GM19238 (cell line): ENCODE data around the gene CPZ.
"Not testable (repeated sequence)": the region's sequence is repeated elsewhere in the genome, so short reads cannot be mapped to it uniquely, and the experiment has no call there.

Experiments
- DNase-seq: peaks from one replicate; pipeline ENCODE4 v3.0.0; 2011; ENCODE audit warnings: low spot score; ENCODE audit not compliant: insufficient read length

Gene CPZ

DNA sequence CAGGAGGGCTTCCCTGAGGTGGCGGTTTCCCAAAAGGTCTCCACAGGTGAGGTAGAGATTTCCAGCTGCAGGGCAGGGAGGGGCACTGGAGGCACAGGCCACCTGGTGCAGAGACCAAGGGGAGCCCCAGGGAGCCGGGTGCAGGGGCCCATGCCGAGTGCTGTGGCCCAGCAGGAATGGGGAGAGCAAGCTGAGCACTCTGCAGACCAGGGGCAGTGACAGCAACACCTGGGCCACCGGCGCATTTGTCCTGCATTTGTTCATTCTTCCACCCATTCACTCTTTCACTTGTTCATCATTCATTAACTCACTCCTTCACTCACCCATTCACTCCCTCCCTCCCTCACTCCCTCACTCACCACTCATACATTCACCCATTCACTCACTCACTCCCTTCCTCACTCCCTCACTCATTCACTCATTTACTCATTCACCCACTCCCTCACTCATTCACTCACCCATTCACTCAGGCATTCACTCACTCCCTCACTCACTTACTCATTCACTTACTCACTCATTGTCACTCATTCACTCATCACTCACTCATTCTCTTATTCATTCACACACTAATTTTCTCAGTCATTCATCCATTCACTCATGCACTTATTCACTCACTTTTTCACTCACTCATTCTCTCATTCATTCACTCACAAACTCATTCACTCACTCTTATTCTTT is 16.3 kb downstream of the CPZ start:
- no peak for DNase-seq

DNA sequence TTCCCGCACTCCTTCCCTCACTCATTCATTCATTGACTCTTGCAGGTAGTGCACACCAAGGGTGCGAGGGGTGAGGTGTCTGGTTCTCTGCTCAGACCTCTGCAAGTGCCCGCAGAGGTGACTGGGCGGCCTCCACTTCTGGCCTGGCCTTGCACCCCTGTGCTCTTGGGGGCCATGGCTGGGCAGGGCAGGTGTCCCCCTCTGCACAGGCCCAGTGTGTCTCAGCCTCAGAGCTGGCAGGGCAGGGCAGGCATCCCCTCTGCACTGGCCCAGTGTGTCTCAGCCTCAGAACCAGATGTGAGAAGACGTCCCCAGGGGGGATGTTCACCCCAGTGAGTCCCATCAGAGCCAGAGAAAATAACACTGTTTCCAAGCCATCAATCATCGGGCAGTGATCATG is 16.8 kb downstream of the CPZ start:
- DNase-seq, result no peak

DNA sequence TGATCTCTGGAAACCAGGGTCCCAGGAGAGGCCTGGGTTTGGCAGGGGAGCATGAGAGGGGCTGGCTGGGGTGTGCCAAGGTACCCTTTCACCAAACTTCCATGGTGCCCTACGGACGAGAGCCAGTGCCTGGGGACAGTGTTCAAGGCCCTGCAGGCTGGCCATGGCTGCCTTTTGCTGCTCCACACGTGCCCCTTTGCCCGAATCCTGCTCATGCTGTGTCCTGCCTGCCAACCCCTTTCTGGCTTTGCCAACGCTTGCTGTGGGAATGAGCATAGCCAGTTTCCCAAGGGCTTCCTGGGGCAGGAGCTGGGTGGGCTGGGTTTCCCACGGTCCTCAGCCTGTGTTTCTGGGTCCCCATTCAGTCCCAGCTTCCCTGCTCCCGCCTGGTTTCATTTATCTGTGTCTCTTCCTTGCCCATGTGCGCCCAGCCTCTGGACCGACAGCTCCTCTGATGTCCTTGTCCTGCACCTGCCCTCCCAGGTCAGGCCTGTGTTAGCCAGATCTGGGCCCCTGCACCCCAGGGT is 17.3 kb downstream of the CPZ start:
- no peak for DNase-seq

GRCh38 chr4:8610858-8611616 is 18.5 kb downstream of the CPZ start:
- no peak for DNase-seq

GRCh38 chr4:8612646-8613045 is 20.1 kb downstream of the CPZ start:
- no peak for DNase-seq

GRCh38 chr4:8613421-8614364 is 21.1 kb downstream of the CPZ start:
- no peak for DNase-seq

DNA sequence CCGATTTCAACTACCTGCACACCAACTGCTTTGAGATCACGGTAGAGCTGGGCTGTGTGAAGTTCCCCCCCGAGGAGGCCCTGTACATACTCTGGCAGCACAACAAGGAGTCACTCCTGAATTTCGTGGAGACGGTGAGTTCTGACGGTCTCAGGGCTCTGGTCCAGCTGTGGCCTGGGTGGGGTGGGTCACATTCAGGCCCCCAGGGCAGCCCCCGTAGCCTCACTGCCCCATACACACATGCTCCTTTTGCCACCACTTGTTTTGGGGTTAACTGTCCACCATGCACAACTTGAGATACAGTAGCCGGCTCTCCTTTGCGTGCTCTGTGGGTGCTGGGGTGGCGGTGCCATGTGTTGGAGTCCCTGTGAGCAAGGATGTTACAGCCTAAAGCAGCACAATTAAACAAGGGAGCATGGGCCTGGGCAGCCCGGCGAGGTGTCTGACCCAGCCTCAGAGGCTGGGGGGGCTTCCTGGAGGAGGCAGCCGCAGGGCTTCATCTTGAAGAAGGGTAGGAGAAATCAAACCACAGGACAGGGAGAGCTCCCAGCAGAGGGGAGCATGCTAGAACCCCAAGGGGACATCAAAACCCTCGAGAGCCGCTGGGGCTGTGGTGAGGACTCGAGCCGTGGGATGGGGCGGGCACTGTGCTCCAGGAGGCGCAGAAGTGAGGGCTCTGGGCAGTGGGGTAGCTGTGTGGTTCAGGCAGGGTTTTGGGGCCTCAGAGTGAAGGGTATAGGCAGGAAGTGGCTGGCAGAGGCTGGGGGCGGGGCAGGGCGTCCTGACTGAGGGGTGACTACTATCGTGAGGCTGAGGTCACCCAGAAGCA is 22.0 kb downstream of the CPZ start:
- DNase-seq, result no peak

GRCh38 chr4:8615366-8615765 is 22.8 kb downstream of the CPZ start:
- no peak for DNase-seq

GRCh38 chr4:8615921-8616787 is 23.6 kb downstream of the CPZ start:
- DNase-seq, result no peak

GRCh38 chr4:8616831-8617230 is 24.3 kb downstream of the CPZ start:
- no peak for DNase-seq

DNA sequence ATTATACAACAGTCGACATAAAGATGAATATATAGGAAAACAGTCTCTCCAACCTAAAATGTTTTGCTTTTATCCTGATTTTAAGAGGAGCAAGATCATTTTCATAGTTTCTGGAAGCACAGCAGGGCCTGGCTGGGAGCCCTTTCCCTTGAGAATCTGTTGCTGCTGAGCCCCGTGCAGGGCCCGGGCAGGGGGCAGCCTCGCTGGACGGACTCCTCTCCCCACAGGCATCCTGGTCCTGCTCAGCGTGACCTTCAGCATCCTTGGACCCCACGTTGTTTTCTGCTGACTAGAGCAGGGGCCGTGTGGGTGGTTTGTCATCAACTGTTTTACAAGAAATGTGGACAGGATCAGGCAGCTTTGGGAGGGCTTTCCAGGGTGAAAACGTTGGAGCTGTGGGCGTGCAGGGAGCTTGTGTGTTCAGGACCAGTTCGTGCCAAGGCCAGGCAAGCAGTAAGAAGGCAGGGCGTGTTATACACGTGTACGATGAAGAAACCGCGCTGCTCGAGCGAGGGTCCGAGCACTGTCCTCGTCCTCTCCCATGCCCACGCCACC is 25.0 kb downstream of the CPZ start:
- DNase-seq, result no peak

- no peak for DNase-seq
These were observed 25.9 kb downstream of the CPZ start for GRCh38 chr4:8618421-8618820.

- DNase-seq, result no peak
These were observed 26.6 kb downstream of the CPZ start for GRCh38 chr4:8618961-8619720.

DNA sequence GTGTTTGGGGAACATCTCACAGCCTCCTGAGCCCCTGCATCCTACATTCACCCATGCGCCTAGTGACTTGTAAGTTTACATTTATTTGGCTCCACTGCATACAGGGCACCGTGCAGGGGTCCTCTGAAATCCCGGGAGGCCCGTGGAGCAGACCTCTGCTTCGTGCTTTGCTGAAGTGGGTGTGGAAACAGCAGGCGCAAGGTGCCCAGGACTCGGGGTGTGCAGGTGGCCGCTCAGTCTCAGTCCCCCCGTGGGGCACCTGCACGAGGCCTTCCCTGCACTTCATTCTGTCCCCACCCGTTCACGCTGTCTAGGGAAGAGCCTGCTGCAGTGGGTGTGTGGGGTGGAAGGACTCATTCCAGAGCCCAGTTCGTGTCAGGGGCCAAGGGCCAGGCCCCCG is 28.6 kb downstream of the CPZ start:
- not testable (repeated sequence) for DNase-seq

GRCh38 chr4:8624601-8625272 is 32.2 kb downstream of the CPZ start:
- DNase-seq, result not testable (repeated sequence)

GRCh38 chr4:8630240-8630905 is 37.8 kb downstream of the CPZ start:
- DNase-seq, result not testable (repeated sequence)

GRCh38 chr4:8631896-8632295 is 39.3 kb downstream of the CPZ start:
- DNase-seq, result not testable (repeated sequence)

DNA sequence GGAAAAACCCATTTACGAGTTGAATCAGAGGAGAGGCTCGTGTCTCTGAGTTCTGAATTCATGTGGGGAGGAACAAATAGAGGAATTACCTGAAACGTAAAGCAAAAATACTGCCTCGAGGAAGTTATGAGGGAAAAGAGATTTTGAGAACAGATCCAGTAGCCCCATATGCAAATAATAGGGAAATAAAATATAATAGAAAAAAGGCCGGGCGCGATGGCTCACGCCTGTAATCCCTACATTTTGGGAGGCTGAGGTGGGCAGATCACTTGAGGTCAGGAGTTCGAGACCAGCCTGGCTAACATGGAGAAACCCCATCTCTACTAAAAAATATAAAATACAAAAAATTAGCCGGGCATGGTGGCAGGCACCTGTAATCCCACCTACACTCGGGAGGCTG is 42.2 kb downstream of the CPZ start:
- not testable (repeated sequence) for DNase-seq
